GM20000 (cell line): Measurements from ENCODE around the gene PTCH1.

Source experiments
- DNase-seq: peaks from one replicate; pipeline ENCODE4 v3.0.0; 2012; ENCODE audit warnings: low spot score
- CTCF ChIP-seq: IDR thresholded peaks from 2 replicates; pipeline ENCODE4 v1.5.1; 2012; ENCODE audit warnings: mild to moderate bottlenecking, control low read depth; ENCODE audit errors: extremely low read depth, missing control alignments

Gene PTCH1

DNA sequence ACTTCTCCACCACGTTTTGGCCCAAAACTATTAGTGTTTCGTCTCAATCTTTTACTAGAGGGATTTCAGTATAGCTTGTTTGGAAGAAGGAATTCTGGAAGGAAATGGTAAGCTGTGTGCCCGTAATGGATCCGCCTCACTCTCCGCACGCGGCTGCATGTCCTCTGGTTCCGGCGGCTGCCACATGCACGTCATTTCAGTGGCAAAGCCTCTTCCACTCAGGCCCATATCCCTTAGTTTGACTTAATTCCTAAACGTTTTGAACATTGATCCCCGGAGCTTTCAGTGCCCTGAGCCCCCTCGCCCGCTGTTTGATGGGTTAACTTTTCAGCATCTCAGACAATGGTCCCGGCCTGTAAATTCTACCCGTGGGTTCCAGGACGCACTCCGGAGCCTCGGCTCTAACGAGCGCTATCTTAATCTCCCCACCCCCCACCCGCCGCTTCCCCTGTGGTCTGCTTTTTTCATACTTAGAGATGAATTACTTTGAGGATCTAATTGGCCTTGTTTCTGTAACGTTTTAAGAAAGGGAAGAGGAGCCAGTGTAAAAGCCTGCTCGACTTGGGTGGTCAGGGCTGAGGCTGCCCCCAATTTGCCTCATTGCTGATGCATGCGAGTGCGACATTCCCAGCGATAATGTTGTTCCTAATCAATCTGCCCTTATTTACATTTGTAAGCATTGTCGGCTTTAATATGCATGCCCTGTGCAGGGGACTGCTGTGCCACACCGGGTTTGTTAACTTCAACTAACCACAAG is 4.6 kb downstream of the PTCH1 start:
- no peak for TF ChIP-seq CTCF
- DNase-seq, result no peak

- no peak for TF ChIP-seq CTCF
- no peak for DNase-seq
Observed at GRCh38 chr9:95511616-95511931, 5.2 kb downstream of the PTCH1 start.

DNA sequence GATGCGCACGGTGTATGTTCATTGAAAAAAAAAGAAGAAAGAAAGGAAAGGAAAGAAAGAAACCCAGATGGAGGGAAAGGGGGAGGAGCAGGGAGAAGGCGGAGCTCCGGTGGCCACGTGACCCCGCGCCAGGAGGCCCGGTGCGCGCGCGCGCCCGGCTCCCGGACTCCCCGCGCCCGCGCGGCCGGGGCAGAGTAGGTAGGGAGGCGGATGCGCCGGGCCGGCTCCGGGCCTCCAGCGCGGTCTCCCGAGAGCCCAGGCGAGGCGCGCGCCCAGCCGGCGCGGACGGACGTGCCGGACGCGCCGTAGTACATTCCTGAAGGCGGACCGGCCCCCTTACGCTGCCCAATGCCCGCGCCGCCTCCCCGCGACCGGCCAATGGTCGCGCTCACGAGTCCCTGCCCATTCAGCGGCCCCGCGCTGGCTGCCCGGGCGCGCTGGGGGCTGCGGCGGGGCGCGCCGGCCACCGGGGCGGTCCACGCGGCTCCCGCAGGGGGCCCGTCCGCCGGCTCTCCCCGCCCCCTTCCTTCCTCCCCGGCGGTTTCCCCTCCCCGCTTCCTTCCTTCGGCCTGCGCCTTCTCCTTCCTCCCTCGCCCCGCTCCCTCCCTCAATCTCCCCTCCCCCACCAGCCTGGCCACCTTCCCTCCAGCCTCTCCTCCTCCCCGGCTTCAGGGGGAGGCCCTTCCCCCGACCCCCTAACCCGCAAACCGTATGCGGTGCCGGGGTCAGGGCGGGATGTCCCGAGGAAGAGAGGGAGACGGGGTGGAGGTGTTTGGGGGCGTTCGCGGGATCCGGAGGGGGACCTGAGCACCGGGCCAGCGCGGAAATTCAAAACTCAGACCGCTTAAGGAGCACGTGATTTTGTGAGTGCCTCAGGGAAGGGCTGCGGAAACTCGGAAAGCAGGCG is 5.8 kb downstream of the PTCH1 start:
- DNase-seq, result peak; percentile 93
- no peak for TF ChIP-seq CTCF

DNA sequence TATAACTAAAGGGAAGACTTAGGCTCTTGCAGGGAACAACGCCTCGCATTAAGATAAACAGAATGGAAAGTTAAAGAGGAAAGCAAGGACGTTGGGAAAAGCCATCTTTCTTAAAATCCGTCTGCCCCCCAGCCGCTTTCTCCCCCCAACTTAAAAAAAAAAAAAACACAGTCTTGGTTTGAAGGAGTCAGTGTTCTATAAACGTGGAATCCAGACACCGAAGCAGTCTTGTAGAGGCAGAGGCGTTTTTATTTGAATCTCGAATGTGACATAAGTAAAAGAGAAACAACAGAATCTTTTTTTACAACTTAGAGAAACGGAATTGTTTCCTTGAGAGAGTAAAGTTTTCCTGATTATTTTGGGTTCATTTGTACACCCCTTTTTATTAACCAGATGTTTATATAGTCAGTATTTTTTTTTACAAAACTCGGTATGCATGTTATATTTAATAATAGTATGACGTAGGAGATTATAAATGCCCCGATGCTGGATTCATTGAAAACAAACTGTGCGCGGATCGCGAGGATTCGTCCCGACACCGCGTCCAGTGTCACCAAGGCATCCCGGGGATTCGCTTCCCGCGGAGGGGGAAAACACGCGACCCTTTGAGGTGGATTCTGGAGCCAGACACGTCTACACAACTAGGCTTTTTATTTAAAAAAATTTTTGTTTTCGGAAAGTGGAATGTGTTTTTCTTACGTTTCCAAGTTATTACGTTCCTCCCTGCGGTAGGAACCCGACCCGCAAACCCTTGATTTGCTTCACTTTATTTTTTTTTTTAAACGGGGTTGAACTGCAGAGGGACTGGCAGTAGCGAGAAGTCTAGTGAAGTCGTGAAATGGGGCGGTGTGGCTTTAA is 6.7 kb downstream of the PTCH1 start:
- no peak for TF ChIP-seq CTCF
- DNase-seq, result no peak

GRCh38 chr9:95508968-95509850 is 7.6 kb downstream of the PTCH1 start:
- peak; percentile 81 for DNase-seq
- no peak for TF ChIP-seq CTCF

DNA sequence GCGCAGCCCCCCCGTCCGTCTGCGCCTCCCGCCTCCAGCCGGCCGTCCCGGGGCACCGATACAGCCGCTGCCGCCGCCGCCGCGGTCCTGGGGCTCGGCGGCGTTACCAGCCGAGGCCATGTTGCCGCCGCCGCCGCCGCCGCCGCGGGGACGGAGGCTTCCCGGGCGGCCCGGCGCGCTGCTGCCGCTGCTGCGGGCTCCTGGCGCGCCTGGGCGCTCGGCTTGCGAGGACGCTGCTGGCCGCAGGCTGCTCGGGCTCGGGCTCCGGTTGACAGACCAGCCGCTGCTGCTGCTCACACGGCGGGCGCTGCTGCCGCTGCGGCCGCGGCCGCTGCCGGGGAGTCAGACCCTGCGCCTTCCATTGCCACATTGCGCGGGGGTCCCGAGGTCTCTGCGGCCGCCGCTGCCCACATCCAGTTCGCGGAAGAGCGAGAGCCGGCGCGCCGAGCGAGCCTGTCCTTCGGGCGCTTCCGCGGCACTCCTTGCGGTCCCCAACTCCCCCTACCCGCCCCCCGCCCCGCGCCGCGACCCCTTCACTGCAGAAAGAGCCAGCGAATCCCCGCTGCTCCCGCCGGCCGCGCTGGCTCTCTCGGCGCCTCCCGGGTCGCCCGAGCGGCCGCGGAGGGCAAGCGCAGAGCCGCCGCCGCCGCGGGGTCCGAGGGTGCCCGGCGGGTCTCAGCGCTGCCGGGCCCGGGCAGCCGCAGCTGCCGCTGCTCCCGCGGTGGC is 8.4 kb downstream of the PTCH1 start:
- peak; percentile 58 for DNase-seq
- no peak for TF ChIP-seq CTCF
